Skeletal muscle cell (primary cell): Measurements from ENCODE around the gene PLCZ1.
"Not testable (repeated sequence)": the region's sequence is repeated elsewhere in the genome, so short reads cannot be mapped to it uniquely, and the experiment has no call there.

Source experiments
- DNase-seq: peaks from one replicate; pipeline ENCODE4 v3.0.0-alpha.2; 2010; ENCODE audit warnings: low read depth
- H3K4me3 ChIP-seq: 2 replicates; pipeline ENCODE4 v1.5.1; 2011; ENCODE audit warnings: low read depth, mild to moderate bottlenecking, control low read depth, low read length, moderate library complexity

Gene PLCZ1

GRCh38 chr12:18737819-18738218 is at the start of gene PLCZ1, which contains the start of gene CAPZA3:
TSS of gene PLCZ1 (minus strand) at chr12:18738012. CDS start at chr12:18737371, 641 bp downstream.
TSS of gene CAPZA3 (plus strand) at chr12:18738119. CDS start at chr12:18738269, 150 bp downstream.
- H3K4me3 ChIP-seq = no peak within 1 kb of the TSS
- no peak for DNase-seq

- DNase-seq, H3K4me3 ChIP-seq: not testable (repeated sequence)
Measured at GRCh38 chr12:18785465-18785864, 47.7 kb upstream of the PLCZ1 start.

DNA sequence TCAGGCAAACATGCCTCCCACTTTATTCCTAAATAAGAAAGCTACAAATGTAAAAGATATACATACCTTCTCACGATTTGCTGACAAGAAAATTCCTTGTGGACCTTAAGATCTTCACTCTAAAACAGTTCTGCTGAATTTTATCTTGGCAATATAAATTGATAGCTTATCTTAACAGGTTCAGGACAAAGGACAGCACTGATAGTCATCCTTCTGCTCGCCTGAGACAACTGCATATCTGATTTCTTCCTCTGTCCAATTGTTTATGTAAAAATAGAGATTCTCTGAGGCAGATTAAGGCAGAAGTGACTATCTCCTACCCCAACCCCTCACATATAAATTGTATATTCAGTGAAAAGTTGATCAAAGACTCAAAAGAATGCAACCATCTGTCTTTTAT is 45.0 kb upstream of the PLCZ1 start:
- DNase-seq = no peak
- H3K4me3 ChIP-seq = no peak overlapping the region

- H3K4me3 ChIP-seq, DNase-seq: not testable (repeated sequence)
Measured at GRCh38 chr12:18766479-18766878, 28.7 kb upstream of the PLCZ1 start.

GRCh38 chr12:18755341-18755740 is 17.5 kb upstream of the PLCZ1 start:
- no peak overlapping the region for H3K4me3 ChIP-seq
- no peak for DNase-seq

DNA sequence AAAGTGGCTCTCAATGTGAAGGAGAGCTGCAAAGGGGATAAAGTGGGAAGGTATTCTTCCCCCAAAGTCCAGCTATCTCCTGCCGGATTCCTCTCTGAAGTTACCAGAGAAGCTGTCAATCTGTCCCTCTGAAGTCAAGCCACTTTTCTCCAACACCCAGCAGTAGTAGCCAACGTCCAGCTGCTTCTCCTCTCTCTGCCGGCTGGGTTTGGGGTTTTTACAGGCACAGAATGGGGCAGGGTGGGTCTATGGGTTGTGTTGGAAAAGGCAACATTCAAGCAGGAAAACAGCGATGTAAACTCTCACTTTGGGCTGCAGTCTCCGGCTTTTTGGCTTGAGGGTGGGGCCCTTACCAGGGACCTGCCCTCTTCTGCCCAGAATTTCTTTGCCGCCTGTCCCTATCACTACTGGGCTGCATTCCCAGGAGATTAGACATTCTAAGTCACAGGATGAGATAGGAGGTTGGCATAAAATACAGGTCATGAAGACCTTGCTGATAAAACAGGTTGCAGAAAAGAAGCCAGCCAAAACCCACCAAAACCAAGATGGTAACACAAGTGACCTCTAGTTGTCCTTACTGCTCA is 16.4 kb upstream of the PLCZ1 start:
- no peak overlapping the region for H3K4me3 ChIP-seq
- DNase-seq = no peak

DNA sequence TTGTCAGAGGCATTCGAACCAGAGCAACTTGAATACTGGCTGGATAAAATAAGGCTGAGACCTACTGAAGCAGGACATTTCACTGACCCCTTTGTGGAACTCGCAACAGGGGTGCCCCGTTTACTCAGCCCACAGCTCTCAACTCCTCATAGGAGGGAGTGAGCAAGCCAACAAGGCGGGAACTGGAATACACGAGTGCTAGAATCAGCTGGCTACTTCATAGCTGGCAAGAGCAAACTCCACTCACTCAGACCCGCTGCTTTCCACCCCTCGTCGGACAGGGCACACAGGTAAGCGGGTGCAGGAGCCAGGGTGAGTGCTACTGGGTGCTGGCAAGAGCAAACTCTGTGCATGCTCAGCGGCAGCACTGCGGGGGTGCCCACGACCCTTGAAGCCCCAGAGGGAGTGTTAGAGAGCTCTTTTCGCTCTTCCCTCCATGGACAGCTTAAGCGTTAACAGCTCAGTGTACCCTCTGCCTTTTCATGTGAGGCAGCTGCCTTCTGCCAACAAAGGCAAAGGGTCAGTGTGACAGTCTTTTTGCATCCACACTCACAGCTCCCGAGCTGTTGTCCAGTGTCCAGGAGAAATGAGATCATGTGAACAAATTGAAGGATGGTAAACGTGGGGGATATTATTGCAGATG is 15.8 kb upstream of the PLCZ1 start:
- no peak overlapping the region for H3K4me3 ChIP-seq
- no peak for DNase-seq

- no peak overlapping the region for H3K4me3 ChIP-seq
- no peak for DNase-seq
Measured at GRCh38 chr12:18752947-18753346, 15.1 kb upstream of the PLCZ1 start.

- DNase-seq = peak; percentile 96
- H3K4me3 ChIP-seq = no peak overlapping the region
Measured at GRCh38 chr12:18752280-18752920, 14.6 kb upstream of the PLCZ1 start.

DNA sequence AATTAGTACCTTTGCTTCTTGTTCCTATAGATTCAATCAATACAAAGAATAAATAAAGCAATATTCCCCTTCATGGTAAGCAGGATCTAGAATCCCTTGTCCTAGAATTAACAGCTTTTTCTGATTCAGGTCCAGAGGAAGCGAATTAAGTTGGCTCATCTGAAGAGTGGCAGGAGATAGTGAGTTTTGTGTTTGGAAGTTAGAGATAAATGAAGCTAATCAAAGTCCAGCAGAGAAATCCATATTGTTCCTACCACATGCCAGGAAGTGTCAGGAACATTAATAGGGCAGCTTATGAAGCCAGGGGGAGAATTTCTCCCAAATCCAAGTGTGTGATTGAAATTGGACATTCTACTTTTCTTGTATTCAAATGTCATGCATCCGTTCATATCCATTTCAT is 14.1 kb upstream of the PLCZ1 start:
- DNase-seq = no peak
- H3K4me3 ChIP-seq = no peak overlapping the region

DNA sequence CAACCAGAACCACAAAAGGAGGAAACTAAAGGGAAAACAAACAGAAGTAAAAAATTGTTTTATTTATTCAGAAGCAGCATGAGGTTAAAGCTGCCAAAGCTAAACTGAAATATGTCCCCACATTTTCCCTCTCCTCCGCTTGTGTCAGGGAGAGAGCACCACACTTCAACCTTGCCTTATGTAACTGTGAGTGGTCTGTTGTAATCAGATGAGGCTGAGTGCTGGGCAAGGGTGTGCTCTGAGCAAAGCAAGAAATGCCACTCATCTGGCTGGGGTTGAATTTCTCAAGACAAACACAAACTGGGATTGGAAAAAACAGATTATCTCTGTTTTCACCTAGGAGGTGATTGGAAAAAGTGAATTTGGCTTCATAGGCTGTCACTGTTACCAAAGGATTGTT is 12.3 kb upstream of the PLCZ1 start:
- no peak overlapping the region for H3K4me3 ChIP-seq
- peak; percentile 16 for DNase-seq

- DNase-seq = no peak
- no peak overlapping the region for H3K4me3 ChIP-seq
Measured at GRCh38 chr12:18749386-18749957, 11.7 kb upstream of the PLCZ1 start.

DNA sequence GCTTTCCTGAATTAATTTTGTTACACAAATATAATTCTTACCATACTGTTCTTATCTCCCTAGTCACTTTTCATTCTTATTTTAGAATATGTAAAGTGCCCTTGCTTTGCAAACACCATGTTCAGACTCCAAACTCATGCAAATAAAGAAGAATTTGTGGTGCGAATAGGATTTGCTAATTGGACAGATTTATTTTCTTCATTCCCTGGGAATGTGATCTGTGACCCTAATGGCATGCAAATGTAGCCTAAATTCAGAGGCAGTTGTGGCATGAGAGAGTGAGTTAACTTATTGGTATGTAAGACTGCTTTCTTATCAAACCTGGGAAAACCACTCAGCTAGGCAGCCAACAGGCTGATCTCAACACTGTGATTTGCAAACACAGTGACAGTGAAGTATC is 10.1 kb upstream of the PLCZ1 start:
- no peak overlapping the region for H3K4me3 ChIP-seq
- DNase-seq = peak; percentile 70

GRCh38 chr12:18731156-18731555 is 6.7 kb downstream of the PLCZ1 start:
- DNase-seq = no peak

DNA sequence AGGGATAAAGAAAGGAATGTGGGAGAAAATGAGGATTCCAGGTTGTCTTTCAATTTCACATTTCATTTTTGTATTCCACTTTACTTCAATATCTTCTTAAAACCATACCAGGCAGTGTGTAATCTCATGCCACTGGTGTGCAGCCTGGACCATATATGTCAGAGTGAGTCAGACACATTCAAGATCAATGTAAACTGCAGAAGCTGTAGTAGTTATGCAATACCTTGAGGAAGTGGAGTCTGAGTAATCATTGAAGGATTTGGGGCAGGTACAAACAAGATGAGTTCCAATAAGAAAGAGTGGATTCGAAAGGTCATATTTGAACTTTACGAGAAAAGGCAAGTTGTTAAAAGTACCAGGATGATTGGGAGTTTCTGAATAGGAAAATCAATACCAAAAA is 14.1 kb downstream of the PLCZ1 start:
- no peak overlapping the region for H3K4me3 ChIP-seq
- DNase-seq = peak; percentile 81

More at GRCh38 chr12:18731156-18731555, 6.7 kb downstream of the PLCZ1 start:
- H3K4me3 ChIP-seq = no peak overlapping the region

DNA sequence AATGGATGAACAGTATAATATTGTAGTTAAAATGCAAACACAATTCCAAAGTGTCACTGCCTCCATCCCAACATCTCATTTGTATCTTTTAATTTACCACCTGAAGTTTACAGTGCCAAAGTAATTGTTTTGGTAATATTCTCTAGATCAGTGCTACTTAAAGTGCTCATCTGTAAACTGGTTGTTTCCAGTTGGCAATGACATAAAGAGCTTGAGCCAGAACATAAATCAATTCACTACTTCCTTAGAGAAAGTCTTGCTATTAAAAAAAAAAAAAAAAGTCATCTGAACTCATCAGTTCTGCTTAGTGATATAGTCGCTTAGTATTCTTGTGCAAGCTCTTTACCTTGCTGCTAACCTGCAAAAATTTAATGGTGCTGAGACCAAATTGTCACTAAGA is 16.4 kb downstream of the PLCZ1 start:
- H3K4me3 ChIP-seq = no peak overlapping the region
- DNase-seq = no peak

GRCh38 chr12:18720690-18721089 is 17.1 kb downstream of the PLCZ1 start:
- no peak for DNase-seq
- H3K4me3 ChIP-seq = no peak overlapping the region

DNA sequence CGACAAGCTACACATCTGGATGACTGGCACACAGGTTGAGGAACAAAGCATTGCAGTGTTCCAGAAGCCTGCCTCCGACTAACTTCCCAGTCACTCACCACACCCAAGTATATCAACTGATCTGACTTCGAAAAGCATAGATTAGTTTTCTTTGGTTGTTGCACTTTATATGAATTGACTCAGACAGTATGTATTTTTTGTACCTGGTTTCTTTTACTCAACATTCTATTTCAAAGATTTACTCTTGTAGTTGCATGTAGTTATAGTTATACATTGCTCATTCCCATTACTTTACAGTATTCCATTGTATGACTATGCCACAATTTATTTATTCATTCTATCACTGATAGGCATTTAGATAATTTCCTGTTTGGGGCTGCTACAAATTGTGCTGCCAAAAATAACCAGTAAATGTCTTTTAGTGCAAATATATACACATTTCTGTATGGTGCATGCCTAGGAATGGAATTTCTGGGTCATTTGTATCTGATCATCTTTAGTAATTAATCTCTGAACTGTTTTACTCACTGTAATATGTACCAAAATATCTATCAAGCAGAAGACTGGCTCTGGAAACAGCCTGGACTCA is 17.8 kb downstream of the PLCZ1 start:
- DNase-seq = no peak
- no peak overlapping the region for H3K4me3 ChIP-seq

DNA sequence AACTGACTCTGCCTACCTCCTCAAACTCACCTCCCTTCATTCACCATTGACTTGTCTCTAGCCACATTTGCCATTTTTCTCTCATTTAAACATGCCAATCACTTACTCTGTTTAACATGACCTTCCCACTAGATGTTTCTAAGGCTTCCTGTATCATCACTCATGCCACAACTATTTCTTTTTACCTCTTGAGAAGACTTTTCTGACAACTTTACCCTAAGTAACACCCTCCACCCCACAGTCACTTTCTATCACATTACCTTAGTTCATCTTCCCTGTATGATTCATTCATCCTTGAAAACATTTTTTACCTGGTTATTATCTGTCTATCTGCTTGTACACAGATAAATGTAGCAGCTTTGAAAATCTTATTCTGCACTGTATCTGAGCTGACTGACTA is 19.4 kb downstream of the PLCZ1 start:
- no peak overlapping the region for H3K4me3 ChIP-seq
- DNase-seq = no peak

GRCh38 chr12:18716236-18716635 is 21.6 kb downstream of the PLCZ1 start:
- DNase-seq = no peak
- no peak overlapping the region for H3K4me3 ChIP-seq
